GM23338 (cell line): Measurements from ENCODE around the gene LRRC27. TPM values are rescaled to one million over a fixed set of nuclear protein-coding genes. Genes with fewer than 3 reads are reported as not detected.
A peak's percentile ranks its signal among the peaks of the same experiment; 100 is the strongest.
"Not testable (repeated sequence)": the region's sequence is repeated elsewhere in the genome, so short reads cannot be mapped to it uniquely, and the experiment has no call there.

Source experiments
- ATAC-seq: fragments of 200-7000 bp; cut with Tn5 transposase; 3 replicates; pipeline ENCODE4 v1.9.1; 2020
- DNase-seq: peaks from one replicate; pipeline ENCODE4 v3.0.0-alpha.2; 2015; ENCODE audit warnings: low spot score
- H2AFZ ChIP-seq: fragments of 200-600 bp; sonication (generic); 2 replicates; pipeline ENCODE4 v1.8.0; 2016; ENCODE audit warnings: antibody characterized with exemption, mild to moderate bottlenecking, moderate library complexity
- H3F3A ChIP-seq: fragments of 200-600 bp; sonication (generic); replicated peaks from 2 replicates; pipeline ENCODE4 v1.8.0; 2017; ENCODE audit warnings: antibody characterized with exemption, mixed run types, low read depth
- H3K27ac ChIP-seq: fragments of 200-600 bp; sonication (generic); 2 replicates; pipeline ENCODE4 v1.6.1; 2016; ENCODE audit warnings: low read depth
- H3K27me3 ChIP-seq: fragments of 200-600 bp; sonication (generic); 2 replicates; pipeline ENCODE4 v1.8.0; 2016; ENCODE audit warnings: mild to moderate bottlenecking, mixed run types, moderate library complexity; ENCODE audit not compliant: insufficient read depth
- H3K36me3 ChIP-seq: fragments of 200-600 bp; sonication (generic); 2 replicates; pipeline ENCODE4 v1.8.0; 2016; ENCODE audit warnings: mild to moderate bottlenecking; ENCODE audit not compliant: insufficient read depth
- H3K4me1 ChIP-seq: fragments of 200-600 bp; sonication (generic); 2 replicates; pipeline ENCODE4 v1.8.0; 2016; ENCODE audit warnings: mild to moderate bottlenecking, moderate library complexity; ENCODE audit not compliant: insufficient read depth
- H3K4me2 ChIP-seq: fragments of 200-600 bp; sonication (generic); 2 replicates; pipeline ENCODE4 v1.7.1; 2017; ENCODE audit warnings: mixed run types
- H3K4me3 ChIP-seq: fragments of 200-600 bp; sonication (generic); 2 replicates; pipeline ENCODE4 v1.6.1; 2016; ENCODE audit warnings: mixed run types
- H3K79me2 ChIP-seq: fragments of 200-600 bp; sonication (generic); replicated peaks from 2 replicates; pipeline ENCODE4 v1.8.0; 2017; ENCODE audit warnings: mild to moderate bottlenecking; ENCODE audit not compliant: insufficient read depth
- H3K9me2 ChIP-seq: fragments of 200-600 bp; sonication (generic); 2 replicates; pipeline ENCODE4 v1.8.0; 2017; ENCODE audit not compliant: insufficient read depth
- H4K20me1 ChIP-seq: fragments of 200-600 bp; sonication (generic); replicated peaks from 2 replicates; pipeline ENCODE4 v1.8.0; 2017; ENCODE audit warnings: mild to moderate bottlenecking; ENCODE audit not compliant: insufficient read depth
- H3K27ac Mint-ChIP-seq: 2 replicates; pipeline ENCODE4 v1.8.0; 2020; ENCODE audit warnings: inconsistent platforms, mild to moderate bottlenecking, moderate library complexity, mixed read lengths
- H3K27me3 Mint-ChIP-seq: 3 replicates; pipeline ENCODE4 v1.8.0; 2022; ENCODE audit warnings: low read depth, mild to moderate bottlenecking, moderate library complexity, mixed read lengths, inconsistent platforms; ENCODE audit not compliant: insufficient read depth, poor library complexity
- H3K36me3 Mint-ChIP-seq: 3 replicates; pipeline ENCODE4 v1.8.0; 2021; ENCODE audit warnings: low read depth, mild to moderate bottlenecking, inconsistent platforms, moderate library complexity, mixed read lengths
- H3K4me1 Mint-ChIP-seq: 3 replicates; pipeline ENCODE4 v1.8.0; 2020; ENCODE audit warnings: mild to moderate bottlenecking, inconsistent platforms, mixed read lengths
- H3K4me3 Mint-ChIP-seq: 3 replicates; pipeline ENCODE4 v1.8.0; 2021; ENCODE audit warnings: moderate library complexity, mild to moderate bottlenecking, inconsistent platforms, mixed read lengths
- H3K9me3 Mint-ChIP-seq: 3 replicates; pipeline ENCODE4 v1.8.0; 2020; ENCODE audit warnings: moderate library complexity, mild to moderate bottlenecking, inconsistent platforms, mixed read lengths
- CREB1 ChIP-seq: fragments of 250-450 bp; sonication (Bioruptor Pico); IDR thresholded peaks from 2 replicates; pipeline ENCODE4 v1.5.0; 2020; ENCODE audit warnings: low read depth, mild to moderate bottlenecking, moderate library complexity
- CTCF ChIP-seq, 2 experiments: fragments of 200-600 bp in 1 of 2; sonication (generic) in 1 of 2; conservative IDR thresholded peaks; 2 replicates each; pipeline versions ENCODE4 v1.5.1 to v1.6.1; 2016 to 2017; ENCODE audit warnings: antibody characterized with exemption in 2 of 2, low read depth in 2 of 2, mild to moderate bottlenecking in 2 of 2, moderate library complexity in 1 of 2
- EZH2 ChIP-seq: fragments of 200-600 bp; sonication (generic); IDR thresholded peaks from one replicate; pipeline ENCODE4 v1.8.0; 2017; ENCODE audit warnings: antibody characterized with exemption, mild to moderate bottlenecking, low read depth; ENCODE audit not compliant: unreplicated experiment
- EZH2phosphoT487 ChIP-seq: fragments of 200-600 bp; sonication (generic); IDR thresholded peaks from one replicate; pipeline ENCODE4 v1.8.1; 2018; ENCODE audit warnings: antibody characterized with exemption; ENCODE audit not compliant: unreplicated experiment
- JUNB ChIP-seq: IDR thresholded peaks from one replicate; pipeline ENCODE4 v1.6.1; 2016; ENCODE audit warnings: antibody characterized with exemption; ENCODE audit not compliant: unreplicated experiment
- NANOG ChIP-seq: IDR thresholded peaks from 2 replicates; pipeline ENCODE4 v1.6.1; 2016; ENCODE audit warnings: antibody characterized with exemption, borderline replicate concordance
- POLR2AphosphoS5 ChIP-seq: IDR thresholded peaks from 2 replicates; pipeline ENCODE4 v1.6.1; 2016; ENCODE audit warnings: antibody characterized with exemption, low read depth
- REST ChIP-seq: IDR thresholded peaks from one replicate; pipeline ENCODE4 v1.6.1; 2018; ENCODE audit warnings: antibody characterized with exemption; ENCODE audit not compliant: unreplicated experiment
- STAT1 ChIP-seq: IDR thresholded peaks from one replicate; pipeline ENCODE4 v1.6.1; 2016; ENCODE audit warnings: antibody characterized with exemption; ENCODE audit not compliant: unreplicated experiment
- ZNF114 ChIP-seq: fragments of 250-450 bp; sonication (Bioruptor Pico); IDR thresholded peaks from 2 replicates; pipeline ENCODE4 v1.5.0; 2020; ENCODE audit warnings: mild to moderate bottlenecking, moderate library complexity
- ZNF331 ChIP-seq: fragments of 250-450 bp; sonication (Bioruptor Pico); IDR thresholded peaks from 2 replicates; pipeline ENCODE4 v1.5.0; 2020; ENCODE audit warnings: low read depth, mild to moderate bottlenecking, moderate library complexity
- polyA plus RNA-seq: library from polyadenylated mRNA; unstranded; fragments of >200 nt; fragmentation: Nextera tagmentation; extraction: Ambion mirVana; gene quantifications from 2 replicates; pipeline ENCODE4 v1.2.1, GENCODE V29; 2016
- total RNA-seq: library from RNA; depleted of rRNA; stranded (reverse); fragments of >200 nt; shearing (Covaris generic); gene quantifications from 2 replicates; pipeline ENCODE4 v1.2.3, GENCODE V29; 2014

LRRC27 gene
- total and polyA plus RNA-seq, 2 experiments from 2014 or later, result 2.9 to 3.5 TPM

- H3K27ac ChIP-seq, H3K36me3 Mint-ChIP-seq, H3K27me3 ChIP-seq, H3K36me3 ChIP-seq, H3K4me3 ChIP-seq, H3K9me3 Mint-ChIP-seq, H3K27ac Mint-ChIP-seq, H3F3A ChIP-seq, H3K79me2 ChIP-seq, H3K4me2 ChIP-seq, H3K4me1 ChIP-seq, H3K9me2 ChIP-seq, H4K20me1 ChIP-seq, H2AFZ ChIP-seq, H3K4me1 Mint-ChIP-seq: not testable (repeated sequence)
- peak; percentile 86 for DNase-seq
- Mint-ChIP-seq H3K27me3 (peaks cover 13% of the 10 kb centered on the region), H3K4me3 (peak overlapping the region; percentile 28; the same call in 1 of the 3 replicates)
- peak; percentile 88 for ATAC-seq
- TF ChIP-seq CTCF (conservative IDR thresholded peaks at IDR 0.05; ENCODE audit: low read depth in 2 of 2), result peak; percentile 56 to 85
These were observed 20.7 kb downstream of the LRRC27 start for GRCh38 chr10:132352462-132353308.

GRCh38 chr10:132353456-132354355, 21.7 kb downstream of the LRRC27 start:
- peaks cover 6% of the 10 kb centered on the region for H3K4me1 Mint-ChIP-seq
- DNase-seq (no peak), ATAC-seq (no peak)
- no peaks in the 10 kb centered on the region for H3K4me1 ChIP-seq
- no peak overlapping the region for H3K4me3 ChIP-seq
- H3K27ac ChIP-seq, result no peak overlapping the region
- no peaks in the 10 kb centered on the region for H3K36me3 ChIP-seq
- H3K9me3 Mint-ChIP-seq, result no peaks in the 10 kb centered on the region; the same call in 2 of the 3 replicates
- no peak overlapping the region for H3K27ac Mint-ChIP-seq
- H3K27me3 ChIP-seq, result no peaks in the 10 kb centered on the region
- H3K79me2 ChIP-seq, result no peaks in the 10 kb centered on the region
- no peak overlapping the region for H2AFZ ChIP-seq
- H3K36me3 Mint-ChIP-seq, result peaks cover 3% of the 10 kb centered on the region; the same call in 1 of the 3 replicates
- no peak overlapping the region for H3K4me2 ChIP-seq
- no peaks in the 10 kb centered on the region for H3K9me2 ChIP-seq
- H3K4me3 Mint-ChIP-seq, result peak overlapping the region; percentile 28; the same call in 1 of the 3 replicates
- peaks cover 13% of the 10 kb centered on the region for H3K27me3 Mint-ChIP-seq
- no peaks in the 10 kb centered on the region for H3F3A ChIP-seq
- H4K20me1 ChIP-seq, result no peaks in the 10 kb centered on the region
- TF ChIP-seq NANOG (no peak), EZH2 (no peak), JUNB (no peak), EZH2phosphoT487 (no peak), ZNF114 (no peak), CTCF (conservative IDR thresholded peaks at IDR 0.05; ENCODE audit: low read depth in 2 of 2) (no peak), POLR2AphosphoS5 (no peak), REST (no peak), ZNF331 (CRISPR knock-in tag) (no peak), STAT1 (no peak), CREB1 (CRISPR knock-in tag) (no peak)
